DOHH2 (cell line): ENCODE measurements around the gene UQCC5.

ENCODE experiments used
- H3F3A ChIP-seq: fragments of 200-600 bp; sonication (generic), shearing (Covaris generic); 2 replicates; pipeline ENCODE4 v1.6.0; 2016; ENCODE audit warnings: antibody characterized with exemption, mild to moderate bottlenecking; ENCODE audit not compliant: control insufficient read depth, insufficient read depth
- H3K27ac ChIP-seq: fragments of 200-600 bp; sonication (generic); 2 replicates; pipeline ENCODE4 v1.5.1; 2014; ENCODE audit warnings: low read depth, mild to moderate bottlenecking, low read length, moderate library complexity
- H3K27me3 ChIP-seq: fragments of 200-600 bp; sonication (generic); 2 replicates; pipeline ENCODE4 v1.6.1; 2014; ENCODE audit warnings: mild to moderate bottlenecking, low read length, mixed read lengths; ENCODE audit not compliant: control insufficient read depth
- H3K36me3 ChIP-seq: fragments of 200-600 bp; sonication (generic); 2 replicates; pipeline ENCODE4 v1.6.1; 2014; ENCODE audit warnings: mild to moderate bottlenecking, low read length, moderate library complexity, mixed read lengths; ENCODE audit not compliant: control insufficient read depth
- H3K4me1 ChIP-seq: fragments of 200-600 bp; sonication (generic); 2 replicates; pipeline ENCODE4 v1.6.1; 2014; ENCODE audit warnings: mild to moderate bottlenecking, low read length, mixed read lengths; ENCODE audit not compliant: control insufficient read depth
- H3K4me2 ChIP-seq: fragments of 200-600 bp; sonication (generic); 2 replicates; pipeline ENCODE4 v1.6.0; 2014; ENCODE audit warnings: mild to moderate bottlenecking, low read length, moderate library complexity
- H3K4me3 ChIP-seq: fragments of 200-600 bp; sonication (generic); 2 replicates; pipeline ENCODE4 v1.5.1; 2014; ENCODE audit warnings: mild to moderate bottlenecking, low read length, mixed read lengths
- H3K79me2 ChIP-seq: fragments of 200-600 bp; sonication (generic); 2 replicates; pipeline ENCODE4 v1.6.1; 2014; ENCODE audit warnings: mild to moderate bottlenecking, low read length, mixed read lengths; ENCODE audit not compliant: control insufficient read depth
- H3K9me2 ChIP-seq: fragments of 200-600 bp; sonication (generic); replicated peaks from 2 replicates; pipeline ENCODE4 v1.6.1; 2014; ENCODE audit warnings: mild to moderate bottlenecking, low read length, mixed read lengths; ENCODE audit not compliant: control insufficient read depth
- H3K9me3 ChIP-seq: fragments of 200-600 bp; sonication (generic); 2 replicates; pipeline ENCODE4 v1.6.1; 2014; ENCODE audit warnings: antibody characterized with exemption, low read length, mixed read lengths; ENCODE audit not compliant: control insufficient read depth, insufficient read depth
- H4K20me1 ChIP-seq: fragments of 200-600 bp; sonication (generic); 2 replicates; pipeline ENCODE4 v1.6.0; 2014; ENCODE audit warnings: low read depth, mild to moderate bottlenecking, antibody characterized with exemption, low read length, moderate library complexity; ENCODE audit not compliant: control insufficient read depth, insufficient read depth
- CTCF ChIP-seq: fragments of 200-600 bp; sonication (generic); IDR thresholded peaks from one replicate; pipeline ENCODE4 v1.5.1; 2014; ENCODE audit warnings: antibody characterized with exemption, mild to moderate bottlenecking, low read depth, low read length; ENCODE audit not compliant: poor library complexity, severe bottlenecking
- EZH2phosphoT487 ChIP-seq: fragments of 200-600 bp; sonication (generic); IDR thresholded peaks from 2 replicates; pipeline ENCODE4 v1.6.1; 2017; ENCODE audit warnings: borderline replicate concordance, mild to moderate bottlenecking, antibody characterized with exemption, low read length, moderate library complexity, mixed read lengths

The UQCC5 gene

GRCh38 chr3:52522651-52523251 is 13.7 kb upstream of the UQCC5 start:
- TF ChIP-seq EZH2phosphoT487 (no peak), CTCF (no peak)
- Histone ChIP-seq H3F3A (no peaks in the 10 kb centered on the region), H3K9me2 (no peaks in the 10 kb centered on the region), H3K27me3 (no peaks in the 10 kb centered on the region), H3K4me1 (no peaks in the 10 kb centered on the region), H3K27ac (no peak overlapping the region), H4K20me1 (no peaks in the 10 kb centered on the region), H3K9me3 (no peaks in the 10 kb centered on the region), H3K4me3 (no peak overlapping the region), H3K79me2 (no peaks in the 10 kb centered on the region), H3K36me3 (peaks cover 28% of the 10 kb centered on the region), H3K4me2 (no peak overlapping the region)

- no peaks in the 10 kb centered on the region for H3K9me3 ChIP-seq
- H4K20me1 ChIP-seq, result no peaks in the 10 kb centered on the region
- no peaks in the 10 kb centered on the region for H3K9me2 ChIP-seq
- H3K27ac ChIP-seq, result no peak overlapping the region
- peaks cover 36% of the 10 kb centered on the region for H3K36me3 ChIP-seq
- H3K4me3 ChIP-seq, result no peak overlapping the region
- no peaks in the 10 kb centered on the region for H3K4me1 ChIP-seq
- no peak overlapping the region for H3K4me2 ChIP-seq
- TF ChIP-seq EZH2phosphoT487 (no peak), CTCF (no peak)
- H3K27me3 ChIP-seq, result no peaks in the 10 kb centered on the region
- H3F3A ChIP-seq, result no peaks in the 10 kb centered on the region
- H3K79me2 ChIP-seq, result no peaks in the 10 kb centered on the region
Observed at GRCh38 chr3:52523386-52524257, 12.8 kb upstream of the UQCC5 start.

- Histone ChIP-seq H3F3A (no peaks in the 10 kb centered on the region), H3K4me1 (no peaks in the 10 kb centered on the region), H3K9me3 (no peaks in the 10 kb centered on the region), H3K27me3 (no peaks in the 10 kb centered on the region), H3K27ac (no peak overlapping the region), H3K4me2 (no peak overlapping the region), H4K20me1 (no peaks in the 10 kb centered on the region), H3K9me2 (no peaks in the 10 kb centered on the region), H3K4me3 (no peak overlapping the region), H3K36me3 (peaks cover 43% of the 10 kb centered on the region), H3K79me2 (no peaks in the 10 kb centered on the region)
- TF ChIP-seq CTCF, result no peak
- TF ChIP-seq EZH2phosphoT487, result no peak
Observed at GRCh38 chr3:52524258-52524751, 12.1 kb upstream of the UQCC5 start.
